ENCODE results near the gene ALOX12. TPM values are rescaled to one million over a fixed set of nuclear protein-coding genes. Genes with fewer than 3 reads are reported as not detected.
"Not testable (repeated sequence)": the region's sequence is repeated elsewhere in the genome, so short reads cannot be mapped to it uniquely, and the experiment has no call there.

ALOX12 gene
- total RNA-seq, 2 experiments from 2014 or later = not detected

DNA sequence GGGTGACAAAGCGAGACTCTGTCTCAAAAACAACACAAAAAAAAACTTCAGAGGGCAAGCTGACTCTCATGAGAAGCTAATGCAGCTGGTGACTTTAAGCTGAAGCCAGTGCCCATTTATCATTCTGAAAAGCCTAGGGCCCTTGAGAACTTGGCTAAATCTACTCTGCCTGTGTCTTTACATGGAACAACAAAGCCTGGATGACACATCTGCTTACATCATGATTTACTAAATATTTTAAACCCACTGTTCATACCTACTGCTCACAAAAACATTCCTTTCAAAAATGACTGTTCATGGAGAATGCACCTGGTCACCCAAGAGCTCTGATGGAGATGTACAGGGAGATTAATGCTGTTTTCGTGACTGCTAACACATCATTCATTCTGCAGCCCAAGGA lies 6.1 kb upstream of the ALOX12 start:
- Mint-ChIP-seq H3K27ac (no peak overlapping the region), H3K4me1 (no peaks in the 10 kb centered on the region), H3K4me3 (no peak overlapping the region), H3K27me3 (no peaks in the 10 kb centered on the region), H3K9me3 (no peaks in the 10 kb centered on the region), H3K36me3 (ENCODE audit: low read depth) (no peaks in the 10 kb centered on the region)
- DNase-seq = no peak
- ChIA-PET POLR2A (interaction anchor here (0.7 kb wide), 1 partner anchor 15 kb away, joined by 3 read pairs; no protein-coding TSS in a partner anchor), CTCF (interaction anchor here (1.2 kb wide), 1 partner anchor 15 kb away, joined by 3 read pairs; no protein-coding TSS in a partner anchor)

DNA sequence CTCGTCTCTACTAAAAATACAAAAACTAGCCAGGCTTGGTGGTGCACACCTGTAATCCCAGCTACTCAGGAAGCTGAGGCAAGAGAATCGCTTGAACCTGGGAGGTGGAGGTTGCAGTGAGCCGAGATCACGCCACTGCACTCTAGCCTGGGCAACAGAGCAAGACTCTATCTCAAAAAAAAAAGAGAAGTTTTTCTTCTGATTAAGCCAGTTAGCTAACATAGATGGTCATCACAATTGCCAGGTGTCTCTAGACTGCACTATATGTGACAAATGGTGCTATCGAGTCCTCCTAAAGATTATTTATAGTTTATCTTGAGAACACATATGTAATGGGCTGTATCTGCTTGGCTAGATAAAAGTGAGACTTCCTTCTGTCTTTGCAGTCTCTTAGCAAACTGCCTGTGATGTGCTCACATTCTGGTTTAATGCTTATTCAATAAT lies 2.2 kb upstream of the ALOX12 start:
- H3K27me3 Mint-ChIP-seq, H3K9me3 Mint-ChIP-seq, H3K4me3 Mint-ChIP-seq, DNase-seq, H3K27ac Mint-ChIP-seq, H3K4me1 Mint-ChIP-seq, POLR2A ChIA-PET: not testable (repeated sequence)
- peaks cover 13% of the 10 kb centered on the region for H3K36me3 Mint-ChIP-seq (ENCODE audit: low read depth)
- CTCF ChIA-PET = interaction anchor here (1.9 kb wide), 1 partner anchor 11 kb away, joined by 7 read pairs; no protein-coding TSS in a partner anchor

DNA sequence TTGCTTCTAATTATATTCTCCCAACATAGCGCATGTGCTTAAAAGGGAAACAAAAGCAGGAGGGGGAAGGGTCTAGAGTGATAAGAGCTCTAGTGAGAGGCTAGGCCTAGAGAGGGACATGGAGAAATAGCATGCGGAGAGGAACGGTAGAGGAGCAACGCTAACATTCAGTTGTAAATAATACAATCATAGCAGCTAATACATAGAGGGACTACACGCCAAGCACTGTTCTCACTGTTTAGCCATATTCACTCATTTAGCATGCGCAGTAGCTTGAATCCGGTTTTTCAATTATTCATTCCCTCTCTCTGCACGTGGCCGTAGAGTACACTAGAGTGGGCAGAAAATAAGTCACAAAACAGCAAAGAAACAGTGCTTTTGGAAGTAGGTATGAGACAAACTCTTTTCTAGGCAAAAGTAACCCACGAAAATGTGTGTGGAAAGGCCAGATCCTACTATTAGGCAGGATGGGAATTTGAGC lies 1.7 kb upstream of the ALOX12 start:
- H3K4me1 Mint-ChIP-seq = peaks cover 3% of the 10 kb centered on the region
- DNase-seq = no peak
- no peak overlapping the region for H3K27ac Mint-ChIP-seq
- H3K9me3 Mint-ChIP-seq = no peaks in the 10 kb centered on the region
- H3K36me3 Mint-ChIP-seq (ENCODE audit: low read depth) = peaks cover 14% of the 10 kb centered on the region
- H3K27me3 Mint-ChIP-seq = no peaks in the 10 kb centered on the region
- POLR2A ChIA-PET = interaction anchor here (1.8 kb wide), 1 partner anchor 10 kb away, joined by 5 read pairs; no protein-coding TSS in a partner anchor
- H3K4me3 Mint-ChIP-seq = no peak overlapping the region
- CTCF ChIA-PET = interaction anchor here (1.9 kb wide), 1 partner anchor 10 kb away, joined by 7 read pairs; no protein-coding TSS in a partner anchor

DNA sequence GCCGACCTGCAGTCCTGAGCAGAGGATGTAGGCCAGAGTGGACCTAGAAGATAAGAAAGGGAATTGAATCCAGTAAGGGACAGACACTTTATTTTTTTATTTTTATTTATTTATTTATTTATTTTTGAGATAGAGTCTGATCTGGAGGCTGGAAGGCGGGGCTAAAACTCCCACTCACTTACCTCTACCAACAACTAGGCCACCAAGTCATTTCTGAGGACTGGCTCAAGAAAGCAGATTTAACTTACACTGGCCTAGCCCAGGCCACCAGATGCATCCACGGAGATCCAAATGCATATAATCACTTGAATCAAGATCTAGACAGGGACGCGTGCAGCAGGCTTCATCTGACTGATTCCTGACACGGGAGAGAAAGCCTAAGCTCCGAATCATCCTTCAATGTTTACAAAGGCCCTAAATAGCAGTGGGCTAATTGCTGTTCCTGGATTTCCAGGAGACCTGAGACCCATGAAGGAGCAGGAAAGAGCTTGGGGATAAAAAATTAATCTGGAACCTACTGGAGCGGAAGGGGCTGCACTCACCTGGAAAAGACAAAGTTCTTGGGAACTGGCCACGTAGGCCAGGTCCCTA lies 1.1 kb upstream of the ALOX12 start:
- Mint-ChIP-seq H3K4me3 (no peak overlapping the region), H3K36me3 (ENCODE audit: low read depth) (peaks cover 17% of the 10 kb centered on the region), H3K4me1 (peaks cover 3% of the 10 kb centered on the region), H3K27ac (no peak overlapping the region), H3K9me3 (no peaks in the 10 kb centered on the region), H3K27me3 (no peaks in the 10 kb centered on the region)
- POLR2A ChIA-PET = interaction anchor here (1.8 kb wide), 1 partner anchor 10 kb away, joined by 5 read pairs; no protein-coding TSS in a partner anchor
- DNase-seq = no peak
- CTCF ChIA-PET = interaction anchor here (1.9 kb wide), 1 partner anchor 9 kb away, joined by 7 read pairs; no protein-coding TSS in a partner anchor

DNA sequence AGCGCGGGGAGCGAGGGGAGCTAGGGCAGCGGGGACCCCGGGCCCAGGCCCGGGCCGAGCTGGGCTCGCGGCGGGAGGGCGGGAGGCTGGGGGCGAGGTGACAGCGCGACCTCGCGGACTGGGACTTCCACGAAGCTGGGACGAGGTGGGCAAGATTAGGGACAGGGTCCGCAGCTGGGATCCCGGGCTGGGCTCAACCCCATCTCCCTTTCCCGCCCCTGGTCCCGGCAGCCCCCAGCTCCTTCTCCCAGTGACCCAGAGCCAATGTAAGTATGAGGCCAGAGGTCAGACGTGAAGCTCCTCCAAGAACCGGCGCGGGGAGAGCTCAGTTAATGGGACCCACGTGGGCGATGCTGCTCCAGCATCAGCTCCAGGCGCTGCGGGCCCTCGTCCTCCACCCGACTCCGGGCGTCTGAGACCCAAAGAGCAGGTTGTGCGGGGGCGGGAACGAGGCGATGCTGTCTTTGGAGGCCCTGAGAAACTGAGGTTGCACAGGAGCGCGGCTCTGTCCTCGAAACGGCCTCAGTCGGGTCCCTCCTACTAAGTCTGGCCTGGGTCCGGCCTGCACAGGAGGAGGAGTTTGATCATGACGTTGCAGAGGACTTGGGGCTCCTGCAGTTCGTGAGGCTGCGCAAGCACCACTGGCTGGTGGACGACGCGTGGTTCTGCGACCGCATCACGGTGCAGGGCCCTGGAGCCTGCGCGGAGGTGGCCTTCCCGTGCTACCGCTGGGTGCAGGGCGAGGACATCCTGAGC lies 585 bp downstream of the ALOX12 start:
- Mint-ChIP-seq H3K27ac (no peak overlapping the region), H3K4me3 (no peak overlapping the region), H3K4me1 (peaks cover 3% of the 10 kb centered on the region), H3K9me3 (no peaks in the 10 kb centered on the region), H3K36me3 (ENCODE audit: low read depth) (peaks cover 28% of the 10 kb centered on the region), H3K27me3 (no peaks in the 10 kb centered on the region)
- DNase-seq = no peak
- CTCF ChIA-PET = interaction anchor here (1.1 kb wide), 1 partner anchor 82 kb away, joined by 4 read pairs; no protein-coding TSS in a partner anchor
- POLR2A ChIA-PET = no interaction called here

DNA sequence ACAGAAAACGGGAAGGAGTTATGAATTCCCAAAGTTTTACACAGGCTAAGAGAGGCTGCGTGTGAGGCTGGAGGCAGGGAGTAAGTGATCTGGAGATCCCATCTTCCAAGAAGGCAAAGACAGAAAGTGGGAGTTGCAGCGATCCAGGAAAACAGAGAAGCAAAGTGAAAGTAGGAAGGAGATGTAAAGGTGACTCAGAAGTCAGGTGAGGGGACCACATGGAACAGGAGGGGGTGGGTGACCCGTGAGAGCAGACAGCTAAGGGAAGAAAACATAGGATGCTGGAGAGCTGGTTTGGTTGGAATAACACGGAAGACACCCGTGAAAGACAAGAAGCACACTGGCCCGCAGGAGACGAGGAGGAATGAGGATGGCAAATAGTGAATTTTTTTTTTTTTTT lies 1.3 kb downstream of the ALOX12 start:
- no peak overlapping the region for H3K27ac Mint-ChIP-seq
- CTCF ChIA-PET = no interaction called here

DNA sequence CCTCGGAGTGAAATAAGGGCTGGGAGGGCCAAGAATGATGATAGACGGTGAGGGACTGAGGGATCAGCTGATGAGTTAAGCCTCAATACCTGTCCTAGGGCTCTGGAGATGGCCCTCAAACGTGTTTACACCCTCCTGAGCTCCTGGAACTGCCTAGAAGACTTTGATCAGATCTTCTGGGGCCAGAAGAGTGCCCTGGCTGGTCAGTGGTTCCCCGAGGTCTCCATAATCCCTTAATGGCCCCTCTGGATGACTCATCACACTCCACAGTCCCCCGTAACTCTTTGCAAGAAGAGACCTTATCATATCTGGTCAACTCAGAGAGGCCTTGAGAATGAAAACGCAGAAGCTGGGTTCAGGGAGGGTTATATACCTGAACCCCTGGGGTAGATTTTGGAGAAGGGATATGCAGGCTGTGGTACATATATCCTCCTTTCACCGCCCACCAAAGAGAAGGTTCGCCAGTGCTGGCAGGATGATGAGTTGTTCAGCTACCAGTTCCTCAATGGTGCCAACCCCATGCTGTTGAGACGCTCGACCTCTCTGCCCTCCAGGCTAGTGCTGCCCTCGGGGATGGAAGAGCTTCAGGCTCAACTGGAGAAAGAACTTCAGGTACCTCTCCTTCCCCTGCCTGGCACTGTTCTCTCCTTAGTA lies 3.1 kb downstream of the ALOX12 start:
- peaks cover 40% of the 10 kb centered on the region for H3K36me3 Mint-ChIP-seq (ENCODE audit: low read depth)

More for the DNA sequence above, 1.3 kb downstream of the ALOX12 start:
- peaks cover 4% of the 10 kb centered on the region for H3K4me1 Mint-ChIP-seq
- no peaks in the 10 kb centered on the region for H3K9me3 Mint-ChIP-seq
- POLR2A ChIA-PET = no interaction called here
- no peak for DNase-seq
- H3K36me3 Mint-ChIP-seq (ENCODE audit: low read depth) = peaks cover 32% of the 10 kb centered on the region
- no peaks in the 10 kb centered on the region for H3K27me3 Mint-ChIP-seq
- no peak overlapping the region for H3K4me3 Mint-ChIP-seq

DNA sequence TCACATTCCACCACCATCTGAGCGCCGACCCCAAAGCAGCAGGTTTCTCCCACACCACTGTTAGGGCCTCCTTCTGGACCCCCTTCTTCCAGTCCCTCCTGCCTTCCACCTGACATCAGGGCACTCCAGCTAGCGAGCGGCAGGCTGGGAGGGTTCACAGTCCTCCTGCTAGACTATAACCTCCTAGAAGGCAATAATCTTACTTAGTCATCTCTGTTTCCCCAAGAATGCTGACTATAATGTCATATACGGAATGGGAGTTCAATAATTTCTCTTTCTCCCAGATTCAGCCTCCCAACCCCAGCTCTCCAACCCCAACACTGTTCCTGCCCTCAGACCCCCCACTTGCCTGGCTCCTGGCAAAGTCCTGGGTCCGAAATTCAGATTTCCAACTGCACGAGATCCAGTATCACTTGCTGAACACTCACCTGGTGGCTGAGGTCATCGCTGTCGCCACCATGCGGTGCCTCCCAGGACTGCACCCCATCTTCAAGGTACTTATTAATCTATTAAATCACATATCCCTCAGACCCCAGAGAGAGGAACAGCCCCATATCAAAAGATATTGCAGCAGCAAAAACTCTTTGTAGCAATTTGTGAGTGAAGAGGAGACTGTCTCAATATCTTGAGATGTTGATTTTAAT lies 5.6 kb downstream of the ALOX12 start:
- Mint-ChIP-seq H3K4me1 (peaks cover 15% of the 10 kb centered on the region), H3K4me3 (no peak overlapping the region), H3K27me3 (no peaks in the 10 kb centered on the region), H3K27ac (no peak overlapping the region), H3K36me3 (ENCODE audit: low read depth) (peaks cover 40% of the 10 kb centered on the region), H3K9me3 (no peaks in the 10 kb centered on the region)
- CTCF ChIA-PET = interaction anchor here (2.4 to 4.3 kb wide), 4 partner anchors 11 to 158 kb away, joined by 7 to 34 read pairs (median 19); partner anchors contain the start of gene RNASEK
- DNase-seq = peak; percentile 59
- POLR2A ChIA-PET = no interaction called here

More for the DNA sequence above, 3.1 kb downstream of the ALOX12 start:
- no peaks in the 10 kb centered on the region for H3K27me3 Mint-ChIP-seq
- H3K27ac Mint-ChIP-seq = no peak overlapping the region
- no peak overlapping the region for H3K4me3 Mint-ChIP-seq
- CTCF ChIA-PET = no interaction called here
- H3K4me1 Mint-ChIP-seq = peaks cover 11% of the 10 kb centered on the region
- DNase-seq = no peak
- no peaks in the 10 kb centered on the region for H3K9me3 Mint-ChIP-seq
- POLR2A ChIA-PET = no interaction called here

DNA sequence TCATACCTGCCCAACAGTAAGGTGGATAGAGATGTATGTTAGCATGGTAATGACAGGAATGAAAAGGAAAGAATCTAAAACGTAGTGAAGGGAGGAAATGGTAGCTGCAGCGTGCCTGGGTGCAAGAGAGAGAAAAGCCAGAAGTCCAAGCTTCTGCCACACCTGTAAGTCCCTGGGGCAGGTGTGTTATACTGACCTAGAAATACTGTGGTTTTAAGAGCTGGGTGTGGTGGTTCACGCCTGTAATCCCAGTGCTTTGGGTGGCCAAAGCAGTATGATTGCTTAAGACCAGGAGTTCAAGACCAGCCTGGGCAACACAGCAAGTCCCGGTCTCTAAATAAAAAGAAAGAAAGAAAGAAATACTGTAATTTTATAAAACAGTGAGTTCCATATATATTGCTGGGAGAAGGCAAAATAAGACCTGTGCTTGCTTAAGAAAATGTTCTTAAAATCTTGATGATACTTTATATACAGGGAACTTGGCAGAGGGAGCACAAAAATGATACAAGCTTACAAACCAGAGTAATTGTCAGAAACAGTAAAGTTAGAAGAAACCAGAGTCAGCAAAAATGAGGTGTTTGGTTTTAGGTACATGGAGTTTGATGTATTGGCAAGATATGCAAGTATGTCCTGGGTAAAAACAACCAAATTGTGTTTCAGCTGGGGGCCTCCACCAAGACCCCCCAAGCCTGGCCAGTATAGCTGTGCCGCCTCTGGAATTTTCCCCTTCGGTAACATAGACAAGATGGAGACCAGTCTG lies 6.6 kb downstream of the ALOX12 start:
- Mint-ChIP-seq H3K27ac (no peak overlapping the region), H3K36me3 (ENCODE audit: low read depth) (peaks cover 35% of the 10 kb centered on the region), H3K4me1 (peaks cover 15% of the 10 kb centered on the region), H3K27me3 (no peaks in the 10 kb centered on the region), H3K4me3 (no peak overlapping the region), H3K9me3 (no peaks in the 10 kb centered on the region)
- POLR2A ChIA-PET = interaction anchor here (0.9 to 1.5 kb wide), 3 partner anchors 10 to 88 kb away, joined by 4 to 7 read pairs (median 5); partner anchors contain the start of gene RNASEK
- DNase-seq = no peak
- CTCF ChIA-PET = interaction anchor here (0.6 to 5.4 kb wide), 11 partner anchors 10 to 159 kb away, joined by 3 to 87 read pairs (median 10); partner anchors contain the start of genes RNASEK and SLC16A13

DNA sequence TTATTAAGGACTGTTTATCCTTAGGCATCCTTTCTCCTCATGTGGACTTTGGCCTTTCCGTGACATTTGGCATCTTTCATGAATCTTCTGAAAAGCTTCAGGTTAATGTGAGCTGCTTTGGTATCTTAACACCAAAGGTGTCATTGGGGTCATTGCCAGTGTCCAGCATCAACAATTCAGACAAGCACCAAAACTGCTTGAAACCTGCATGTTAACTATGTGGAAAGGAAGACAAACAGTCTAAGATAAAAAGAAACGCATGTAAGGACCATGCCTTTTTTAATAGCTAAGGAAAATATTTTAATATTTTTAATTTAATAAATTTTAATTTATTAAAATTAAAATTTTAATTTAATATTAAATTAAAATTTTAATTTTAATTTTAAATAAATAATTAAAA lies 7.9 kb downstream of the ALOX12 start:
- H3K27ac Mint-ChIP-seq = no peak overlapping the region
- no peak for DNase-seq
- peaks cover 19% of the 10 kb centered on the region for H3K4me1 Mint-ChIP-seq
- peaks cover 29% of the 10 kb centered on the region for H3K36me3 Mint-ChIP-seq (ENCODE audit: low read depth)
- ChIA-PET POLR2A (interaction anchor here (0.8 to 1.5 kb wide), 5 partner anchors 9 to 89 kb away, joined by 3 to 11 read pairs (median 5); partner anchors contain the start of gene RNASEK), CTCF (interaction anchor here (0.8 to 5.4 kb wide), 23 partner anchors 9 to 346 kb away, joined by 3 to 87 read pairs (median 6); partner anchors contain the start of genes RNASEK and SLC16A13)
- H3K9me3 Mint-ChIP-seq = no peaks in the 10 kb centered on the region
- H3K27me3 Mint-ChIP-seq = no peaks in the 10 kb centered on the region
- no peak overlapping the region for H3K4me3 Mint-ChIP-seq

DNA sequence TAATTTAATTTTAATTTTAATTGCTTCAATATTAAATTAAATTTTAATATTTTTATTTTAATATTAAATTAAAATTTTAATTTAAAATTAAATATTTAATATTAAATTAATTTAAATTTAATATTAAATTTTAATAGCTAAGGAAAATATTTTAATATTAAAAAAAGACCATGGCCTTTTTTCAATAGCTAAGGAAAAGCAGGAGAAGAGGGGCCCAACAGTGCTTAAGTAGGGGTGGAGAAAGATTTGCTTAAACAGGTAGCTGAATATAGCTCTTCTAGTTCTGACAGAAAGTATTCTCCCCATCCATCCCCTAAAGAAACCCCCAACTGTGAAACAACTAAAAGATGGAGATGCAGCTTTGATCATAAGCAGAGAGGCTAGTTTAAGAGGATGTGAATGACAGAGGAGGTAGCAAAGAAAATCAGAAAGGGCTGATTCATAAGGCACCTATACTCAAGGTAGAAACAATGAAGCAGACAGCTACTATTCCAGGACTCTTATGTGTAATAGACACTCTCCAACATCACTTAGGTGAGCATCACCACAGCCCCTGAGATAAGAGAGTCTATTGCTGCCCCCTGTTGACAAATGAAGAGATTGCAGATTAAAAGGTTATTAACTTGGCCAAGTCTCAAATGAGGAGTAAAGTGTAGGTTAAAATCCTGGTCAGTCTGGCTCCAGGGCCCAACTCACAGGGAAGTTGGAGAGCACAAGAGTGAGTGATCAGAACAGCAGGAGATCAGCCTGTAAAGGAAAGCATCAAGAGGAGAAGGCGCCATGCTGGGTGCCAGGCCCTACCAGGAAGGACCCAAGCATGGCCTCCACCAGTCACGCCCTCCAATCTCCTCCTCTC lies 8.8 kb downstream of the ALOX12 start:
- Mint-ChIP-seq H3K4me1 (peaks cover 27% of the 10 kb centered on the region), H3K27ac (peak overlapping the region; percentile 31), H3K4me3 (no peak overlapping the region), H3K9me3 (no peaks in the 10 kb centered on the region), H3K27me3 (no peaks in the 10 kb centered on the region), H3K36me3 (ENCODE audit: low read depth) (peaks cover 34% of the 10 kb centered on the region)
- POLR2A ChIA-PET = interaction anchor here (0.6 to 1.3 kb wide), 6 partner anchors 8 to 94 kb away, joined by 3 to 11 read pairs (median 4); no protein-coding TSS in a partner anchor
- CTCF ChIA-PET = interaction anchor here (0.6 to 5.4 kb wide), 30 partner anchors 8 to 353 kb away, joined by 3 to 87 read pairs (median 5); partner anchors contain the start of genes C17orf100, MED31, RNASEK and SLC16A13
- peak; percentile 36 for DNase-seq
